ENCODE measurements around the gene CBS.
"Not testable (repeated sequence)": the region's sequence is repeated elsewhere in the genome, so short reads cannot be mapped to it uniquely, and the experiment has no call there.

The CBS gene

GRCh38 chr21:43075170-43076022 is at the start of gene CBS:
Gene CBS (minus strand): TSS chr21:43075835. CDS start chr21:43072193, 3,642 bp downstream.
- DNase-seq = not testable (repeated sequence)
- ATAC-seq = peak; percentile 65

GRCh38 chr21:43115956-43116355 is 40.3 kb upstream of the CBS start:
- DNase-seq = not testable (repeated sequence)

GRCh38 chr21:43114483-43114882 is 38.8 kb upstream of the CBS start:
- DNase-seq, ATAC-seq: not testable (repeated sequence)

More at GRCh38 chr21:43115956-43116355, 40.3 kb upstream of the CBS start:
- not testable (repeated sequence) for ATAC-seq

GRCh38 chr21:43109006-43109405 is 33.4 kb upstream of the CBS start:
- ATAC-seq = peak; percentile 42
- DNase-seq = not testable (repeated sequence)

GRCh38 chr21:43108177-43108576 is 32.5 kb upstream of the CBS start:
- ATAC-seq, DNase-seq: not testable (repeated sequence)

GRCh38 chr21:43107794-43108137 is 32.1 kb upstream of the CBS start:
- not testable (repeated sequence) for DNase-seq, ATAC-seq

GRCh38 chr21:43106965-43107793 is 31.5 kb upstream of the CBS start, which contains the start of gene U2AF1:
Gene U2AF1 (minus strand): TSS chr21:43107570. CDS start chr21:43107494, 76 bp downstream.
- DNase-seq = peak; percentile 64

GRCh38 chr21:43104642-43105041 is 29.0 kb upstream of the CBS start:
- DNase-seq, ATAC-seq: not testable (repeated sequence)

More at GRCh38 chr21:43106965-43107793, 31.5 kb upstream of the CBS start, which contains the start of gene U2AF1:
- peak; percentile 91 for ATAC-seq

- not testable (repeated sequence) for ATAC-seq, DNase-seq
Observed at GRCh38 chr21:43102281-43102680, 26.6 kb upstream of the CBS start.

- ATAC-seq, DNase-seq: not testable (repeated sequence)
Observed at GRCh38 chr21:43101676-43102075, 26.0 kb upstream of the CBS start.

GRCh38 chr21:43101000-43101399 is 25.4 kb upstream of the CBS start:
- not testable (repeated sequence) for DNase-seq, ATAC-seq

GRCh38 chr21:43091979-43092614 is 16.5 kb upstream of the CBS start:
- not testable (repeated sequence) for ATAC-seq, DNase-seq

- ATAC-seq, DNase-seq: not testable (repeated sequence)
Observed at GRCh38 chr21:43090947-43091346, 15.3 kb upstream of the CBS start.

GRCh38 chr21:43089463-43089862 is 13.8 kb upstream of the CBS start:
- ATAC-seq, DNase-seq: not testable (repeated sequence)

GRCh38 chr21:43082587-43083300 is 7.1 kb upstream of the CBS start:
- DNase-seq, ATAC-seq: not testable (repeated sequence)

- not testable (repeated sequence) for ATAC-seq, DNase-seq
Observed at GRCh38 chr21:43076643-43077042, 1.0 kb upstream of the CBS start.

GRCh38 chr21:43076023-43076637 is 495 bp upstream of the CBS start:
- DNase-seq, ATAC-seq: not testable (repeated sequence)

GRCh38 chr21:43074401-43075169 is 1.1 kb downstream of the CBS start:
- not testable (repeated sequence) for DNase-seq, ATAC-seq

GRCh38 chr21:43072742-43073141 is 2.9 kb downstream of the CBS start:
- not testable (repeated sequence) for ATAC-seq, DNase-seq

- not testable (repeated sequence) for ATAC-seq, DNase-seq
Observed at GRCh38 chr21:43069682-43070081, 6.0 kb downstream of the CBS start.

Data from stimulated activated naive CD8-positive, alpha-beta T cell treated with anti-CD3 and anti-CD28 coated beads, Interleukin-15, Interleukin-2, amounts not matched to agents 100 U/mL and 50 U/mL, for 24 hours (primary cell).